NCI-H2029 (cell line): ENCODE measurements around the gene FGF18.
"Not testable (repeated sequence)": the region's sequence is repeated elsewhere in the genome, so short reads cannot be mapped to it uniquely, and the experiment has no call there.

ENCODE experiments used
- DNase-seq: peaks from one replicate; lab custom pipeline; 2025; lab: John Stamatoyannopoulos, UW

FGF18 gene

GRCh38 chr5:171418982-171419687 lies at the start of gene FGF18:
Gene FGF18, plus strand, starts transcription at chr5:171419647. Its CDS starts 553 bp downstream, at chr5:171420200.
- peak; percentile 15 for DNase-seq

GRCh38 chr5:171369898-171370297 lies 49.5 kb upstream of the FGF18 start:
- DNase-seq, result no peak

- DNase-seq, result not testable (repeated sequence)
Observed at GRCh38 chr5:171370881-171371280, 48.6 kb upstream of the FGF18 start.

GRCh38 chr5:171371326-171371725 lies 48.1 kb upstream of the FGF18 start:
- DNase-seq, result no peak

- no peak for DNase-seq
Observed at GRCh38 chr5:171379961-171380360, 39.5 kb upstream of the FGF18 start.

GRCh38 chr5:171384416-171384815 lies 35.0 kb upstream of the FGF18 start:
- DNase-seq, result not testable (repeated sequence)

GRCh38 chr5:171384999-171385398 lies 34.4 kb upstream of the FGF18 start:
- DNase-seq, result not testable (repeated sequence)

GRCh38 chr5:171386006-171386671 lies 33.3 kb upstream of the FGF18 start:
- DNase-seq, result no peak

GRCh38 chr5:171386861-171387344 lies 32.5 kb upstream of the FGF18 start:
- no peak for DNase-seq

GRCh38 chr5:171387345-171387969 lies 32.0 kb upstream of the FGF18 start, which contains the start of gene NPM1:
Gene NPM1, plus strand, starts transcription at chr5:171387849. Its CDS starts 100 bp downstream, at chr5:171387949.
- peak; percentile 98 for DNase-seq

GRCh38 chr5:171387970-171388815 lies 31.3 kb upstream of the FGF18 start:
- peak; percentile 59 for DNase-seq

GRCh38 chr5:171388816-171389168 lies 30.7 kb upstream of the FGF18 start:
- DNase-seq, result no peak

- DNase-seq, result no peak
Observed at GRCh38 chr5:171390883-171391677, 28.4 kb upstream of the FGF18 start.

GRCh38 chr5:171391996-171392577 lies 27.4 kb upstream of the FGF18 start:
- no peak for DNase-seq

GRCh38 chr5:171392585-171393159 lies 26.8 kb upstream of the FGF18 start:
- DNase-seq, result no peak

GRCh38 chr5:171395042-171395441 lies 24.4 kb upstream of the FGF18 start:
- DNase-seq, result no peak

- not testable (repeated sequence) for DNase-seq
Observed at GRCh38 chr5:171396583-171396982, 22.9 kb upstream of the FGF18 start.

- DNase-seq, result no peak
Observed at GRCh38 chr5:171397190-171397589, 22.3 kb upstream of the FGF18 start.

- DNase-seq, result no peak
Observed at GRCh38 chr5:171397599-171397998, 21.8 kb upstream of the FGF18 start.

- DNase-seq, result not testable (repeated sequence)
Observed at GRCh38 chr5:171398660-171399059, 20.8 kb upstream of the FGF18 start.
